GM19025 (cell line): ENCODE data around the gene FBXO17.
A peak's percentile ranks its signal among the peaks of the same experiment; 100 is the strongest.
"Not testable (repeated sequence)": the region's sequence is repeated elsewhere in the genome, so short reads cannot be mapped to it uniquely, and the experiment has no call there.

Experiments
- ATAC-seq: cut with Tn5 transposase; IDR thresholded peaks from one replicate; pipeline ENCODE4 v1.9.1; 2021; ENCODE audit warnings: mild to moderate bottlenecking, low read depth, moderate library complexity; ENCODE audit not compliant: unreplicated experiment

Gene FBXO17

GRCh38 chr19:38980583-38981374, 5.2 kb upstream of the FBXO17 start:
- ATAC-seq, result no peak

GRCh38 chr19:38979812-38980211, 4.3 kb upstream of the FBXO17 start:
- no peak for ATAC-seq

GRCh38 chr19:38978326-38978689, 2.8 kb upstream of the FBXO17 start:
- ATAC-seq, result no peak

- ATAC-seq, result peak; percentile 81
Observed at GRCh38 chr19:38977445-38978325, 2.1 kb upstream of the FBXO17 start.

GRCh38 chr19:38975861-38976271, 324 bp upstream of the FBXO17 start:
- no peak for ATAC-seq

GRCh38 chr19:38974624-38975213, 823 bp downstream of the FBXO17 start:
- ATAC-seq, result no peak

- no peak for ATAC-seq
Observed at GRCh38 chr19:38971672-38972071, 3.9 kb downstream of the FBXO17 start.

GRCh38 chr19:38970664-38971532, 4.6 kb downstream of the FBXO17 start:
- ATAC-seq, result no peak

- not testable (repeated sequence) for ATAC-seq
Observed at GRCh38 chr19:38966149-38966548, 9.4 kb downstream of the FBXO17 start.

- no peak for ATAC-seq
Observed at GRCh38 chr19:38964738-38965137, 10.8 kb downstream of the FBXO17 start.

GRCh38 chr19:38959618-38960017, 15.9 kb downstream of the FBXO17 start:
- ATAC-seq, result no peak

- ATAC-seq, result no peak
Observed at GRCh38 chr19:38958301-38958700, 17.2 kb downstream of the FBXO17 start.

GRCh38 chr19:38956264-38956663, 19.3 kb downstream of the FBXO17 start:
- ATAC-seq, result no peak

- no peak for ATAC-seq
Observed at GRCh38 chr19:38953677-38954076, 21.9 kb downstream of the FBXO17 start.

GRCh38 chr19:38952395-38953165, 23.0 kb downstream of the FBXO17 start:
- no peak for ATAC-seq

GRCh38 chr19:38951187-38951586, 24.4 kb downstream of the FBXO17 start:
- ATAC-seq, result no peak

GRCh38 chr19:38949580-38950367, 25.8 kb downstream of the FBXO17 start:
- ATAC-seq, result no peak

- ATAC-seq, result no peak
Observed at GRCh38 chr19:38946229-38947010, 29.1 kb downstream of the FBXO17 start.
